GM12878 (cell line): ENCODE data around the gene WDFY4. TPM values are rescaled to one million over a fixed set of nuclear protein-coding genes. Genes with fewer than 3 reads are reported as not detected.

Source experiments
- ATAC-seq: fragments of 200-7000 bp; cut with Tn5 transposase; 3 replicates; pipeline ENCODE4 v1.9.1; 2020; ENCODE audit warnings: mild to moderate bottlenecking, moderate library complexity
- BruUV-seq: library from RNA; stranded (reverse); fragments of 400-500 nt; replicated peaks from 2 replicates; lab custom pipeline; 2021; lab: Mats Ljungman, UMichigan
- CTCF ChIA-PET: fragments of 300-600 bp; sonication (Branson Sonifier 250); formaldehyde crosslinking; extraction: SDS; loops from one replicate; lab custom pipeline; 2021; ENCODE audit warnings: inconsistent platforms; lab: Yijun Ruan, JAX
- POLR2A ChIA-PET: fragments of 350-600 bp; formaldehyde crosslinking; extraction: SDS; loops from one replicate; lab custom pipeline; 2021; ENCODE audit warnings: inconsistent platforms; lab: Charles Lee
- RAD21 ChIA-PET: fragments of 300-600 bp; sonication (Branson Sonifier 250); formaldehyde crosslinking; loops from one replicate; lab custom pipeline; 2023; ENCODE audit warnings: antibody characterized with exemption; ENCODE audit not compliant: unreplicated experiment; lab: Charles Lee
- SMC1A ChIA-PET: fragments of 300-600 bp; sonication (Branson Sonifier 250); formaldehyde crosslinking; loops from one replicate; lab custom pipeline; 2023; ENCODE audit not compliant: unreplicated experiment, uncharacterized antibody; lab: Charles Lee
- DNase-seq: peaks from one replicate; pipeline ENCODE4 v3.0.0-alpha.2; 2011; ENCODE audit warnings: low read depth, low spot score
- FAIRE-seq: peaks from 3 replicates; lab custom pipeline; 2011; peaks lifted over from hg19 to GRCh38; lab: Jason Lieb, UNC
- H2AFZ ChIP-seq: 2 replicates; pipeline ENCODE4 v1.6.0; 2011; ENCODE audit warnings: low read depth, low read length, control low read depth; ENCODE audit not compliant: control insufficient read depth
- H3K27ac ChIP-seq: 2 replicates; pipeline ENCODE4 v1.5.1; 2011; ENCODE audit warnings: control low read depth; ENCODE audit not compliant: control insufficient read depth, insufficient read depth
- H3K27me3 ChIP-seq, 2 experiments: replicated peaks in 1 of 2; 2 replicates each; pipeline versions ENCODE4 v1.6.0 to v1.6.1; 2011; ENCODE audit warnings: low read length in 1 of 2; ENCODE audit not compliant: control insufficient read depth in 2 of 2, insufficient read depth in 2 of 2
- H3K36me3 ChIP-seq, 2 experiments: 2 replicates each; pipeline ENCODE4 v1.5.1; 2011; ENCODE audit warnings: low read length in 1 of 2; ENCODE audit not compliant: control insufficient read depth in 2 of 2, insufficient read depth in 2 of 2
- H3K4me1 ChIP-seq: 2 replicates; pipeline ENCODE4 v1.6.1; 2011; ENCODE audit warnings: mild to moderate bottlenecking, low read length, moderate library complexity, mixed read lengths; ENCODE audit not compliant: control insufficient read depth, insufficient read depth
- H3K4me2 ChIP-seq: 2 replicates; pipeline ENCODE4 v1.6.0; 2011; ENCODE audit warnings: control low read depth; ENCODE audit not compliant: control insufficient read depth, insufficient read depth
- H3K4me3 ChIP-seq: fragments of 200-600 bp; sonication (generic); 2 replicates; pipeline ENCODE4 v1.5.1; 2016
- H3K79me2 ChIP-seq: 2 replicates; pipeline ENCODE4 v1.6.0; 2011; ENCODE audit warnings: low read length; ENCODE audit not compliant: control insufficient read depth, insufficient read depth
- H3K9ac ChIP-seq: 2 replicates; pipeline ENCODE4 v1.8.0; 2011; ENCODE audit warnings: low read length, control low read depth, mixed read lengths; ENCODE audit not compliant: control insufficient read depth, insufficient read depth
- H3K9me3 ChIP-seq: replicated peaks from 3 replicates; pipeline ENCODE4 v1.5.1; 2011; ENCODE audit warnings: mild to moderate bottlenecking, low read length; ENCODE audit not compliant: control insufficient read depth, insufficient read depth
- H4K20me1 ChIP-seq: 2 replicates; pipeline ENCODE4 v1.6.0; 2011; ENCODE audit not compliant: control insufficient read depth, insufficient read depth
- CHD2 ChIP-seq: IDR thresholded peaks from 2 replicates; pipeline ENCODE4 v1.6.1; 2011; ENCODE audit warnings: low read depth, low read length, improper control_type of control experiment, borderline replicate concordance
- ETV6 ChIP-seq, 2 experiments: fragments of 450-650 bp in 1 of 2; IDR thresholded peaks in 1 of 2; conservative IDR thresholded peaks in 1 of 2; 2 replicates each; pipeline ENCODE4 v1.6.1; 2014; ENCODE audit warnings: antibody characterized with exemption in 1 of 2, borderline replicate concordance in 1 of 2, low read depth in 1 of 2, mild to moderate bottlenecking in 1 of 2, moderate library complexity in 1 of 2
- HDAC6 ChIP-seq: fragments of 200-600 bp; sonication (generic); IDR thresholded peaks from one replicate; pipeline ENCODE4 v1.8.0; 2017; ENCODE audit warnings: antibody characterized with exemption; ENCODE audit not compliant: unreplicated experiment
- IRF3 ChIP-seq: fragments of 450-650 bp; IDR thresholded peaks from 2 replicates; pipeline ENCODE4 v1.6.1; 2014; ENCODE audit warnings: mild to moderate bottlenecking
- JUND ChIP-seq: IDR thresholded peaks from 2 replicates; pipeline ENCODE4 v1.6.1; 2012; ENCODE audit warnings: low read depth, mild to moderate bottlenecking, low read length, improper control_type of control experiment, moderate library complexity
- MYB ChIP-seq: fragments of 150-350 bp; IDR thresholded peaks from 2 replicates; pipeline ENCODE4 v1.6.1; 2014; ENCODE audit warnings: mild to moderate bottlenecking, low read depth, low read length, borderline replicate concordance
- POLR2AphosphoS2 ChIP-seq: IDR thresholded peaks from 2 replicates; pipeline ENCODE4 v1.6.1; 2011; ENCODE audit warnings: low read depth, mild to moderate bottlenecking, low read length, improper control_type of control experiment, moderate library complexity
- RFX5 ChIP-seq: IDR thresholded peaks from 2 replicates; pipeline ENCODE4 v1.6.1; 2011; ENCODE audit warnings: low read depth, low read length, improper control_type of control experiment
- SREBF2 ChIP-seq: IDR thresholded peaks from 2 replicates; pipeline ENCODE4 v1.6.1; 2012; ENCODE audit warnings: mild to moderate bottlenecking, low read length
- SRF ChIP-seq, 2 experiments: IDR thresholded peaks; 2 replicates each; pipeline ENCODE4 v1.6.1; 2011; ENCODE audit warnings: low read depth in 2 of 2, low read length in 2 of 2, mild to moderate bottlenecking in 1 of 2, moderate library complexity in 1 of 2
- TBL1XR1 ChIP-seq: IDR thresholded peaks from 2 replicates; pipeline ENCODE4 v1.6.1; 2012; ENCODE audit warnings: low read depth, low read length, improper control_type of control experiment
- ZBTB33 ChIP-seq: fragments of 450-650 bp; IDR thresholded peaks from 2 replicates; pipeline ENCODE4 v1.6.1; 2017; ENCODE audit warnings: mild to moderate bottlenecking
- WGBS: methylation state at CpG from one replicate; pipeline ENCODE4 v1.1.6; 2016; ENCODE audit warnings: low lambda C conversion rate; ENCODE audit not compliant: insufficient replicate concordance, insufficient coverage; ENCODE audit errors: missing lambda C conversion rate; 5-methylcytosine and 5-hydroxymethylcytosine counted together
- in situ Hi-C: fragments of 300-500 bp; cut with MboI; formaldehyde crosslinking; loops from 9 replicates; pipeline ENCODE4 v1.14.3; 2018; ENCODE audit warnings: mixed read lengths
- intact Hi-C: fragments of 100-400 bp; cut with micrococcal nuclease; formaldehyde crosslinking; loops from one replicate; pipeline ENCODE4 v1.14.2; 2022; ENCODE audit not compliant: unreplicated experiment
- polyA plus RNA-seq, 11 experiments: library from polyadenylated mRNA; depleted of rRNA in 4 of 11; unstranded in 6 of 11; stranded (reverse) in 5 of 11; fragments of >200 nt; fragmentation: Nextera tagmentation in 4 of 11; fragmentation: Illumina TruSeq in 1 of 11; extraction: Ambion mirVana in 4 of 11; extraction: Trizol in 1 of 11; gene quantifications; 1 replicate in 1 of 11; 2 replicates in 10 of 11; pipeline versions ENCODE4 v1.2.1 to v1.2.3, GENCODE V29; 2011 to 2016; ENCODE audit warnings: inconsistent platforms in 2 of 11, missing spikeins in 2 of 11, low read depth in 1 of 11
- total RNA-seq, 4 experiments: library from RNA; depleted of rRNA in 3 of 4; stranded (reverse); fragments of >200 nt in 3 of 4; fragmentation: Illumina TruSeq in 1 of 4; extraction: Trizol in 1 of 4; gene quantifications; 2 replicates each; pipeline versions ENCODE4 v1.2.1 to v1.2.3, GENCODE V29; 2013 to 2021
- TF ChIP-seq, protein P1 (sequence below): fragments of 450-650 bp; IDR thresholded peaks from 2 replicates; pipeline ENCODE4 v1.6.1; 2017; ENCODE audit warnings: mild to moderate bottlenecking, moderate library complexity
- TF ChIP-seq, protein P2 (sequence below): fragments of 450-650 bp; IDR thresholded peaks from 2 replicates; pipeline ENCODE4 v1.6.1; 2017; ENCODE audit warnings: borderline replicate concordance

The WDFY4 gene
- total and polyA plus RNA-seq, 10 of the 15 experiments (the other 5 are each of a cell fraction or from before 2014, with no cell fraction given): 13.5 to 132 (median 47.3) TPM

DNA sequence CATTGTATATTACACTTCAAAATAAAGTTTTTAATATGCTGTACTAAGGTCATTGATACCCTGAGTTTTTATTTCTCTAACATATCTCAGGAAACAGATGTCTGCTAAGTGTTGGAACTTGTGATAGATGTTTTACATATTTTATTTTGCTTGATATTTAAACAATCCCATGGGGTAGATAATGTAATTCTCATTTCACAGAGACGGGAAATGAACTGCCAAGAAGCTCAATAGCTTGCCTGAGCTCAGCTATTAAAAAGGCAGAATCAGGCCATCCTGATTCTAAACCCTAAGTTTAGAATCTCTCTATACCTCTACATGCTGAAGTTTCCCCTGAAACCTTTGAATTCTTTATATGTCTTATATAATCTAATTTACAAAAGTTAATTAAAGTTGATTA, 128.6 kb downstream of the WDFY4 start (continued):
- no peak for TF ChIP-seq CHD2
- TF ChIP-seq ETV6 (conservative IDR thresholded peaks at IDR 0.05 in 1 of 2, IDR thresholded peaks at IDR 0.05 in 1 of 2; ENCODE audit: borderline replicate concordance in 1 of 2, low read depth in 1 of 2): no peak

DNA sequence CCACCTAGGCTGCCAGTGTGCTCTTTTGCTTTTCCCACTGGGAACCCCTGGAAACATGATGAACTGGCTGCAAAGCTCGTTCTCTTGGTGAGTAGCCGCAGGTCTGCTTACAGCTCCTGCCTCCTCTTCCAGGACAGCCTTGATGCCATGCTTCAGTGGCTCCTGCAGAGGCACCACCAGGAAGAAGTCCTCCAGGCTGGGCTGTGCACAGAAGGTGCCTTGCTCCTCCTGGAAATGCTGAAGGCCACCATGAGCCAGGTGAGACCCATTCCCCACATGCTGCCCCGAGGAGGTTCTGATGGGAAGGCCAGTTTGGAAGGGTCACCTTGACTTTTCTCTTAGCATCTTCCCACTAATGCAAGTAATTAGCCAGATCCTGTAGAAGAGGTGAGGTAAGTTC, 129.2 kb downstream of the WDFY4 start:
- Histone ChIP-seq H3K4me1 (no peaks in the 10 kb centered on the region), H3K4me2 (no peak overlapping the region), H3K9me3 (no peaks in the 10 kb centered on the region), H3K36me3 (peaks cover 23 to 37% of the 10 kb centered on the region in 2 experiments; a peak in 3 of 4 replicates), H3K4me3 (no peak overlapping the region), H3K79me2 (no peaks in the 10 kb centered on the region), H3K9ac (no peak overlapping the region), H3K27me3 (no peaks in the 10 kb centered on the region), H3K27ac (no peak overlapping the region), H2AFZ (no peak overlapping the region), H4K20me1 (no peaks in the 10 kb centered on the region)
- BruUV-seq: no TSS peak
- RAD21 ChIA-PET: no interaction called here
- ATAC-seq: no peak
- intact Hi-C loops (no loop called here), in situ Hi-C loops (no loop called here)
- CTCF ChIA-PET: interaction anchor here (1.0 to 1.4 kb wide), 2 partner anchors 49 to 156 kb away, joined by 4 read pairs; no protein-coding TSS in a partner anchor
- FAIRE-seq: no peak
- POLR2A ChIA-PET: no interaction called here
- SMC1A ChIA-PET: interaction anchor here (0.9 to 1.2 kb wide), 2 partner anchors 53 to 156 kb away, joined by 3 to 4 read pairs; no protein-coding TSS in a partner anchor
- DNase-seq: no peak
- WGBS: 95% methylated on average over 3 of the region's 3 CpGs
- no peak for TF ChIP-seq MYB
- TF ChIP-seq IRF3: no peak
- TF ChIP-seq SRF (IDR thresholded peaks at IDR 0.05; ENCODE audit: low read depth in 2 of 2, low read length in 2 of 2): no peak
- TF ChIP-seq JUND: no peak
- TF ChIP-seq SREBF2: no peak
- TF ChIP-seq TBL1XR1: no peak
- no peak for TF ChIP-seq HDAC6
- TF ChIP-seq, protein P1, sequence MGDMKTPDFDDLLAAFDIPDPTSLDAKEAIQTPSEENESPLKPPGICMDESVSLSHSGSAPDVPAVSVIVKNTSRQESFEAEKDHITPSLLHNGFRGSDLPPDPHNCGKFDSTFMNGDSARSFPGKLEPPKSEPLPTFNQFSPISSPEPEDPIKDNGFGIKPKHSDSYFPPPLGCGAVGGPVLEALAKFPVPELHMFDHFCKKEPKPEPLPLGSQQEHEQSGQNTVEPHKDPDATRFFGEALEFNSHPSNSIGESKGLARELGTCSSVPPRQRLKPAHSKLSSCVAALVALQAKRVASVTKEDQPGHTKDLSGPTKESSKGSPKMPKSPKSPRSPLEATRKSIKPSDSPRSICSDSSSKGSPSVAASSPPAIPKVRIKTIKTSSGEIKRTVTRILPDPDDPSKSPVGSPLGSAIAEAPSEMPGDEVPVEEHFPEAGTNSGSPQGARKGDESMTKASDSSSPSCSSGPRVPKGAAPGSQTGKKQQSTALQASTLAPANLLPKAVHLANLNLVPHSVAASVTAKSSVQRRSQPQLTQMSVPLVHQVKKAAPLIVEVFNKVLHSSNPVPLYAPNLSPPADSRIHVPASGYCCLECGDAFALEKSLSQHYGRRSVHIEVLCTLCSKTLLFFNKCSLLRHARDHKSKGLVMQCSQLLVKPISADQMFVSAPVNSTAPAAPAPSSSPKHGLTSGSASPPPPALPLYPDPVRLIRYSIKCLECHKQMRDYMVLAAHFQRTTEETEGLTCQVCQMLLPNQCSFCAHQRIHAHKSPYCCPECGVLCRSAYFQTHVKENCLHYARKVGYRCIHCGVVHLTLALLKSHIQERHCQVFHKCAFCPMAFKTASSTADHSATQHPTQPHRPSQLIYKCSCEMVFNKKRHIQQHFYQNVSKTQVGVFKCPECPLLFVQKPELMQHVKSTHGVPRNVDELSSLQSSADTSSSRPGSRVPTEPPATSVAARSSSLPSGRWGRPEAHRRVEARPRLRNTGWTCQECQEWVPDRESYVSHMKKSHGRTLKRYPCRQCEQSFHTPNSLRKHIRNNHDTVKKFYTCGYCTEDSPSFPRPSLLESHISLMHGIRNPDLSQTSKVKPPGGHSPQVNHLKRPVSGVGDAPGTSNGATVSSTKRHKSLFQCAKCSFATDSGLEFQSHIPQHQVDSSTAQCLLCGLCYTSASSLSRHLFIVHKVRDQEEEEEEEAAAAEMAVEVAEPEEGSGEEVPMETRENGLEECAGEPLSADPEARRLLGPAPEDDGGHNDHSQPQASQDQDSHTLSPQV: no peak
- no peak for TF ChIP-seq RFX5
- no peak for TF ChIP-seq ZBTB33
- TF ChIP-seq, protein P2, sequence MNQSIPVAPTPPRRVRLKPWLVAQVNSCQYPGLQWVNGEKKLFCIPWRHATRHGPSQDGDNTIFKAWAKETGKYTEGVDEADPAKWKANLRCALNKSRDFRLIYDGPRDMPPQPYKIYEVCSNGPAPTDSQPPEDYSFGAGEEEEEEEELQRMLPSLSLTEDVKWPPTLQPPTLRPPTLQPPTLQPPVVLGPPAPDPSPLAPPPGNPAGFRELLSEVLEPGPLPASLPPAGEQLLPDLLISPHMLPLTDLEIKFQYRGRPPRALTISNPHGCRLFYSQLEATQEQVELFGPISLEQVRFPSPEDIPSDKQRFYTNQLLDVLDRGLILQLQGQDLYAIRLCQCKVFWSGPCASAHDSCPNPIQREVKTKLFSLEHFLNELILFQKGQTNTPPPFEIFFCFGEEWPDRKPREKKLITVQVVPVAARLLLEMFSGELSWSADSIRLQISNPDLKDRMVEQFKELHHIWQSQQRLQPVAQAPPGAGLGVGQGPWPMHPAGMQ: no peak
- TF ChIP-seq POLR2AphosphoS2: no peak
